ENCODE results near the gene FARP2.

Gene FARP2

DNA sequence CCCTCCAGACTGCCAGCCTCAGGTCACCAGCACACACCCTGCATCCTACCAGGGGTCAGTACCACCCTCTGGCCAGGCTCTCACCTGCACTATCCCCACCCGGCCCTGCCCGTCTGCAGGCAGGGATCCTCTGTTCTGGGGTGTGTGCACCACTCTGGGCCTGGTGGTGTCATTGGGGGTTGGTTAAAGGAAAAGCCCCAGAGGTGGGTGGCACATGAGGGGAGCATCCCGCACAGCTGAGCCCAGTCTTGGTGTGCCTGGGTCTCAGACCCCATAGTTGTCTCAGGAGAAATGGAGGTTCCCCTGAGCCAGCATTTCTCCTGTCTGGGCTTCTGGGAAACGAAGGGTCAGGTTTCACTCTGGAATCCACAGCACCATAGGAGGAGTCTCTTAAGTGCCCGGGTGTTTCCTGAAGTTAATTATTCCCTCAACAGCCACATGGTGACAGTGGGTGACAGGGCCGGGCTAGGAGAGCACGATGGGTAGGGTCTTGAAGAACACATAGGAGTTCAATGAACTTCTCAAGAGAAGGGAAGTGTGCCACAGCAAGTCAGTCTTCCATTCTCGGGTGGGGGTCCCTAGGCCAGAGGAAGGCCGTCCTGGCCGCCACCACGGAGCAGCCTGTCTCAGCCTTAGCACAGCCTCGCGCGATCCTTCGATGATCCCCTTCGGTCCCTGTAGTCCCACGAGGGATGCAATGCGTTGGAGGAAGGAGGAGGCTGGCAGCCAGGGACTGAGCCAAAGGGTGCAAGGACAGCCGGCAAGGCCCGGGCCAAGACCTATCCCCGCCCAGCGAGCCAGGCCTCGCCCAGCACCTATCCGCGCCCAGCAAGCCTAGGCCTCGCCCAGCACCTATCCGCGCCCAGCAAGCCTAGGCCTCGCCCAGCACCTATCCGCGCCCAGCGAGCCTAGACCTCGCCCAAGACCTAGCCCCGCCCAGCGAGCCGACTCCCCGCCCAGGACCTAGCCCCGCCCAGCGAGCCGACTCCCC, 1.1 kb upstream of the FARP2 start:
- Histone ChIP-seq H3K9me3 (ENCODE audit: control insufficient read depth, insufficient read depth, low read depth, low read length) (no peaks in the 10 kb centered on the region), H3K36me3 (ENCODE audit: control insufficient read depth in 2 of 2, insufficient read depth in 1 of 2, low read length in 2 of 2) (peaks cover 26 to 54% of the 10 kb centered on the region in 2 experiments), H3K4me3 (ENCODE audit: low read depth, low read length) (peak overlapping the region; percentile 1; the same call in 1 of the 2 replicates), H3K4me1 (ENCODE audit: control insufficient read depth, insufficient read depth, low read length) (peaks cover 12% of the 10 kb centered on the region), H3K27ac (ENCODE audit: extremely low read depth, low read depth, low read length) (peak overlapping the region; percentile 54)
- CTCF ChIA-PET = no interaction called here
- POLR2A ChIA-PET = no interaction called here
- TF ChIP-seq ZNF544 (tag by site-specific recombination; IDR thresholded peaks at IDR 0.05) = no peak
- TF ChIP-seq ZNF677 (tag by site-specific recombination; IDR thresholded peaks at IDR 0.05) = no peak
- TF ChIP-seq KLF7 (tag by site-specific recombination; IDR thresholded peaks at IDR 0.05; ENCODE audit: borderline replicate concordance) = peak; percentile 20; the same call in 1 of the 2 replicates
- TF ChIP-seq ZNF24 (tag by site-specific recombination; IDR thresholded peaks at IDR 0.05) = no peak
- no peak for TF ChIP-seq ZNF274 (IDR thresholded peaks at IDR 0.05; ENCODE audit: low read length)
- TF ChIP-seq ZNF274 (tag by site-specific recombination; IDR thresholded peaks at IDR 0.05; ENCODE audit: borderline replicate concordance) = no peak
- no peak for TF ChIP-seq ZNF169 (tag by site-specific recombination; IDR thresholded peaks at IDR 0.05)
- TF ChIP-seq ZNF19 (tag by site-specific recombination; IDR thresholded peaks at IDR 0.05; ENCODE audit: low read depth) = no peak
- TF ChIP-seq, protein P1, sequence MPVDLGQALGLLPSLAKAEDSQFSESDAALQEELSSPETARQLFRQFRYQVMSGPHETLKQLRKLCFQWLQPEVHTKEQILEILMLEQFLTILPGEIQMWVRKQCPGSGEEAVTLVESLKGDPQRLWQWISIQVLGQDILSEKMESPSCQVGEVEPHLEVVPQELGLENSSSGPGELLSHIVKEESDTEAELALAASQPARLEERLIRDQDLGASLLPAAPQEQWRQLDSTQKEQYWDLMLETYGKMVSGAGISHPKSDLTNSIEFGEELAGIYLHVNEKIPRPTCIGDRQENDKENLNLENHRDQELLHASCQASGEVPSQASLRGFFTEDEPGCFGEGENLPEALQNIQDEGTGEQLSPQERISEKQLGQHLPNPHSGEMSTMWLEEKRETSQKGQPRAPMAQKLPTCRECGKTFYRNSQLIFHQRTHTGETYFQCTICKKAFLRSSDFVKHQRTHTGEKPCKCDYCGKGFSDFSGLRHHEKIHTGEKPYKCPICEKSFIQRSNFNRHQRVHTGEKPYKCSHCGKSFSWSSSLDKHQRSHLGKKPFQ (tag by site-specific recombination; IDR thresholded peaks at IDR 0.05) = no peak
- no peak for TF ChIP-seq ZSCAN30 (tag by site-specific recombination; IDR thresholded peaks at IDR 0.05)
- no peak for TF ChIP-seq ZNF223 (tag by site-specific recombination; IDR thresholded peaks at IDR 0.05)
- TF ChIP-seq, protein P2, sequence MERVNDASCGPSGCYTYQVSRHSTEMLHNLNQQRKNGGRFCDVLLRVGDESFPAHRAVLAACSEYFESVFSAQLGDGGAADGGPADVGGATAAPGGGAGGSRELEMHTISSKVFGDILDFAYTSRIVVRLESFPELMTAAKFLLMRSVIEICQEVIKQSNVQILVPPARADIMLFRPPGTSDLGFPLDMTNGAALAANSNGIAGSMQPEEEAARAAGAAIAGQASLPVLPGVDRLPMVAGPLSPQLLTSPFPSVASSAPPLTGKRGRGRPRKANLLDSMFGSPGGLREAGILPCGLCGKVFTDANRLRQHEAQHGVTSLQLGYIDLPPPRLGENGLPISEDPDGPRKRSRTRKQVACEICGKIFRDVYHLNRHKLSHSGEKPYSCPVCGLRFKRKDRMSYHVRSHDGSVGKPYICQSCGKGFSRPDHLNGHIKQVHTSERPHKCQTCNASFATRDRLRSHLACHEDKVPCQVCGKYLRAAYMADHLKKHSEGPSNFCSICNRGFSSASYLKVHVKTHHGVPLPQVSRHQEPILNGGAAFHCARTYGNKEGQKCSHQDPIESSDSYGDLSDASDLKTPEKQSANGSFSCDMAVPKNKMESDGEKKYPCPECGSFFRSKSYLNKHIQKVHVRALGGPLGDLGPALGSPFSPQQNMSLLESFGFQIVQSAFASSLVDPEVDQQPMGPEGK (tag by site-specific recombination; IDR thresholded peaks at IDR 0.05) = peak; percentile 43; the same call in 1 of the 2 replicates
- TF ChIP-seq ZNF785 (tag by site-specific recombination; IDR thresholded peaks at IDR 0.05) = no peak
- TF ChIP-seq ZBTB20 (tag by site-specific recombination; IDR thresholded peaks at IDR 0.05) = peak; percentile 66
- TF ChIP-seq SETDB1 (IDR thresholded peaks at IDR 0.05; ENCODE audit: insufficient read length, low read length) = no peak
- peak; percentile 68 for TF ChIP-seq ZXDB (tag by site-specific recombination; IDR thresholded peaks at IDR 0.05)
- TF ChIP-seq, protein P3, sequence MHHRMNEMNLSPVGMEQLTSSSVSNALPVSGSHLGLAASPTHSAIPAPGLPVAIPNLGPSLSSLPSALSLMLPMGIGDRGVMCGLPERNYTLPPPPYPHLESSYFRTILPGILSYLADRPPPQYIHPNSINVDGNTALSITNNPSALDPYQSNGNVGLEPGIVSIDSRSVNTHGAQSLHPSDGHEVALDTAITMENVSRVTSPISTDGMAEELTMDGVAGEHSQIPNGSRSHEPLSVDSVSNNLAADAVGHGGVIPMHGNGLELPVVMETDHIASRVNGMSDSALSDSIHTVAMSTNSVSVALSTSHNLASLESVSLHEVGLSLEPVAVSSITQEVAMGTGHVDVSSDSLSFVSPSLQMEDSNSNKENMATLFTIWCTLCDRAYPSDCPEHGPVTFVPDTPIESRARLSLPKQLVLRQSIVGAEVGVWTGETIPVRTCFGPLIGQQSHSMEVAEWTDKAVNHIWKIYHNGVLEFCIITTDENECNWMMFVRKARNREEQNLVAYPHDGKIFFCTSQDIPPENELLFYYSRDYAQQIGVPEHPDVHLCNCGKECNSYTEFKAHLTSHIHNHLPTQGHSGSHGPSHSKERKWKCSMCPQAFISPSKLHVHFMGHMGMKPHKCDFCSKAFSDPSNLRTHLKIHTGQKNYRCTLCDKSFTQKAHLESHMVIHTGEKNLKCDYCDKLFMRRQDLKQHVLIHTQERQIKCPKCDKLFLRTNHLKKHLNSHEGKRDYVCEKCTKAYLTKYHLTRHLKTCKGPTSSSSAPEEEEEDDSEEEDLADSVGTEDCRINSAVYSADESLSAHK (tag by site-specific recombination; IDR thresholded peaks at IDR 0.05) = no peak
- TF ChIP-seq, protein P4, sequence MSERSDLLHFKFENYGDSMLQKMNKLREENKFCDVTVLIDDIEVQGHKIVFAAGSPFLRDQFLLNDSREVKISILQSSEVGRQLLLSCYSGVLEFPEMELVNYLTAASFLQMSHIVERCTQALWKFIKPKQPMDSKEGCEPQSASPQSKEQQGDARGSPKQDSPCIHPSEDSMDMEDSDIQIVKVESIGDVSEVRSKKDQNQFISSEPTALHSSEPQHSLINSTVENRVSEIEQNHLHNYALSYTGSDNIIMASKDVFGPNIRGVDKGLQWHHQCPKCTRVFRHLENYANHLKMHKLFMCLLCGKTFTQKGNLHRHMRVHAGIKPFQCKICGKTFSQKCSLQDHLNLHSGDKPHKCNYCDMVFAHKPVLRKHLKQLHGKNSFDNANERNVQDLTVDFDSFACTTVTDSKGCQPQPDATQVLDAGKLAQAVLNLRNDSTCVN (tag by site-specific recombination; optimal IDR thresholded peaks at IDR 0.05) = no peak
- TF ChIP-seq ZNF350 (tag by site-specific recombination; IDR thresholded peaks at IDR 0.05) = no peak
- TF ChIP-seq SP2 (tag by site-specific recombination; IDR thresholded peaks at IDR 0.05) = peak; percentile 51
- TF ChIP-seq, protein P5, sequence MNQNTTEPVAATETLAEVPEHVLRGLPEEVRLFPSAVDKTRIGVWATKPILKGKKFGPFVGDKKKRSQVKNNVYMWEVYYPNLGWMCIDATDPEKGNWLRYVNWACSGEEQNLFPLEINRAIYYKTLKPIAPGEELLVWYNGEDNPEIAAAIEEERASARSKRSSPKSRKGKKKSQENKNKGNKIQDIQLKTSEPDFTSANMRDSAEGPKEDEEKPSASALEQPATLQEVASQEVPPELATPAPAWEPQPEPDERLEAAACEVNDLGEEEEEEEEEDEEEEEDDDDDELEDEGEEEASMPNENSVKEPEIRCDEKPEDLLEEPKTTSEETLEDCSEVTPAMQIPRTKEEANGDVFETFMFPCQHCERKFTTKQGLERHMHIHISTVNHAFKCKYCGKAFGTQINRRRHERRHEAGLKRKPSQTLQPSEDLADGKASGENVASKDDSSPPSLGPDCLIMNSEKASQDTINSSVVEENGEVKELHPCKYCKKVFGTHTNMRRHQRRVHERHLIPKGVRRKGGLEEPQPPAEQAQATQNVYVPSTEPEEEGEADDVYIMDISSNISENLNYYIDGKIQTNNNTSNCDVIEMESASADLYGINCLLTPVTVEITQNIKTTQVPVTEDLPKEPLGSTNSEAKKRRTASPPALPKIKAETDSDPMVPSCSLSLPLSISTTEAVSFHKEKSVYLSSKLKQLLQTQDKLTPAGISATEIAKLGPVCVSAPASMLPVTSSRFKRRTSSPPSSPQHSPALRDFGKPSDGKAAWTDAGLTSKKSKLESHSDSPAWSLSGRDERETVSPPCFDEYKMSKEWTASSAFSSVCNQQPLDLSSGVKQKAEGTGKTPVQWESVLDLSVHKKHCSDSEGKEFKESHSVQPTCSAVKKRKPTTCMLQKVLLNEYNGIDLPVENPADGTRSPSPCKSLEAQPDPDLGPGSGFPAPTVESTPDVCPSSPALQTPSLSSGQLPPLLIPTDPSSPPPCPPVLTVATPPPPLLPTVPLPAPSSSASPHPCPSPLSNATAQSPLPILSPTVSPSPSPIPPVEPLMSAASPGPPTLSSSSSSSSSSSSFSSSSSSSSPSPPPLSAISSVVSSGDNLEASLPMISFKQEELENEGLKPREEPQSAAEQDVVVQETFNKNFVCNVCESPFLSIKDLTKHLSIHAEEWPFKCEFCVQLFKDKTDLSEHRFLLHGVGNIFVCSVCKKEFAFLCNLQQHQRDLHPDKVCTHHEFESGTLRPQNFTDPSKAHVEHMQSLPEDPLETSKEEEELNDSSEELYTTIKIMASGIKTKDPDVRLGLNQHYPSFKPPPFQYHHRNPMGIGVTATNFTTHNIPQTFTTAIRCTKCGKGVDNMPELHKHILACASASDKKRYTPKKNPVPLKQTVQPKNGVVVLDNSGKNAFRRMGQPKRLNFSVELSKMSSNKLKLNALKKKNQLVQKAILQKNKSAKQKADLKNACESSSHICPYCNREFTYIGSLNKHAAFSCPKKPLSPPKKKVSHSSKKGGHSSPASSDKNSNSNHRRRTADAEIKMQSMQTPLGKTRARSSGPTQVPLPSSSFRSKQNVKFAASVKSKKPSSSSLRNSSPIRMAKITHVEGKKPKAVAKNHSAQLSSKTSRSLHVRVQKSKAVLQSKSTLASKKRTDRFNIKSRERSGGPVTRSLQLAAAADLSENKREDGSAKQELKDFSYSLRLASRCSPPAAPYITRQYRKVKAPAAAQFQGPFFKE (tag by site-specific recombination; IDR thresholded peaks at IDR 0.05; ENCODE audit: borderline replicate concordance) = no peak
- no peak for TF ChIP-seq ZNF707 (tag by site-specific recombination; IDR thresholded peaks at IDR 0.05)
- TF ChIP-seq ZNF214 (tag by site-specific recombination; IDR thresholded peaks at IDR 0.05; ENCODE audit: borderline replicate concordance) = no peak
- TF ChIP-seq ZNF239 (tag by site-specific recombination; IDR thresholded peaks at IDR 0.05) = no peak

Data from HEK293 (cell line).